NCI-H2081 treated with DMSO at 0.1 percent for 48 hours (cell line): Measurements from ENCODE around the gene RBP2.

Source experiments
- DNase-seq: peaks from one replicate; lab custom pipeline; 2025; lab: John Stamatoyannopoulos, UW

RBP2 gene

GRCh38 chr3:139481116-139481515 lies 4.8 kb upstream of the RBP2 start:
- DNase-seq, result no peak

- no peak for DNase-seq
These were observed 4.3 kb upstream of the RBP2 start for GRCh38 chr3:139480585-139480984.

DNA sequence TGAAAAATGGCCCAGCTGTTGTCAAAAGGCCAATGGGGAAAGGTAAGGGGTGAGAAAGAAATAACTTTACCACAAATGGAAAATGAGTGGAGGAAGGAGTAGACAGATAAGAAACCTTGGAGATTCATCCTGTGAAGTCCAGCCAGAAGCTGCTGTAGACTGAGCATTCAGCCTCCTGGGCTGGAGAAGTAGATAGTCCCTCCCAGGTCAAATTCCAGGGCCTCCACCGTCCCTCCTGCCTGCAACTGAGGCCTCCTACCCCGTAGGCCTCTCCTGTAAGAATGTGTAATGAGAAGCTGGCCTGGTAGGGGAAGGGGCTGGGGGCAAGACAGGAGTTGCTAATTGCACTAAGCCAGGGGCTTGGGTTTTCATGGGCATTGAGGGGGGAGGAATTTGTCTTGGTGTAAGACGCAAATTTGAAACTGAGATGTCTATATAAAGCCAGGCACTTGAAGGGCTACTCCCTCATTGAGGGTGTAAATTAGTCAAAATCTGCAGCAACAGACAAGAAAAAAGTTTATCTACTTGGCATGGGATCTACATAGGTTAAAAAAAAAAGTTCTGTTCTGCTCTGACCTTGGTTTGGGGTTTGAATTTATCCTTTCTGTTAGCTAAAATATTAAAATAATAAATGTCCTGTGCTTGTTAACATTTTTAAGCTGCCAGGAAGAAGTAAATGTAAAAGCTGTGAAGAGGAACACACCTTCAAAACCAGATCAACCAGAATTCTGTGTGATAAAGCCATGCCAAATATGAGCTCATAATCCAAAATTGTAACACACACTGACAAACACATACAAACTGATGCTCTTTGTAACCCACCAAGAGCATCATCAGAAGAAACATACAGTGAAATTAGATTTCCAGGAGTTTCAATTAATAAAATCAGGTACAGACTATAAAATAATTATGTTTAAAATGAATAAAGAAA lies 1.7 kb upstream of the RBP2 start:
- no peak for DNase-seq

DNA sequence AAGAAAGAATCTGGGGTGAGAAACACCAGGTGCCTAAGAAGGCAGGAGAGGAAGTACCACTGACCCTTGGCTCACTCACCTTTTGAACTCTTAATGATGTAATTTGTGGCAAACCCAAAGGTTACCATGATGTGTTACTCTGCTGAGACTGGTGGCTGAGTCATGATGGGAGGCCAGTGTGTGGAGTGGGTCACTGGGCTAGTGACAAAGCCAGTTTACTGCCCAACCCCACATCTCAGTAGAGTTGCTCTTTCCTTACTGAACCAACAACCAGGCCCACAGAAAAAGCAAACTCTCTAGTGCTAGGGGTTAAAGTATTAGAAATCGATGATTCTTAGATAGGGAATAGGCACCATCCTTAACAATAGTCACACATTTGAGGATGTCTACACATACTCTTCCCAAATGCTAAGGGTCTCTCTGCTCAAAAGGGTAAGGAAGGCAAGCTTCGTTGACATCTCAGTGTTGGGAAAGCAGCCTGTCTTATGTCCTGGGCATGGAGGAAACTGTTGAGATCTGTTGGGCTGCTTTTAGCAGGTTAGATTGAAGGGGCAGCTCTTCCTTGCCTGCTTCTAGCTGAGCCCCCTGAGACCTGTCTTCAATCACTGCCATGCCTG lies 3.1 kb downstream of the RBP2 start:
- DNase-seq, result no peak

- DNase-seq, result no peak
These were observed 3.8 kb downstream of the RBP2 start for GRCh38 chr3:139472380-139473010.

- no peak for DNase-seq
These were observed 6.1 kb downstream of the RBP2 start for GRCh38 chr3:139470199-139470598.

GRCh38 chr3:139468399-139468798 lies 7.9 kb downstream of the RBP2 start:
- DNase-seq, result peak; percentile 29

GRCh38 chr3:139466360-139466759 lies 10.0 kb downstream of the RBP2 start:
- DNase-seq, result no peak

DNA sequence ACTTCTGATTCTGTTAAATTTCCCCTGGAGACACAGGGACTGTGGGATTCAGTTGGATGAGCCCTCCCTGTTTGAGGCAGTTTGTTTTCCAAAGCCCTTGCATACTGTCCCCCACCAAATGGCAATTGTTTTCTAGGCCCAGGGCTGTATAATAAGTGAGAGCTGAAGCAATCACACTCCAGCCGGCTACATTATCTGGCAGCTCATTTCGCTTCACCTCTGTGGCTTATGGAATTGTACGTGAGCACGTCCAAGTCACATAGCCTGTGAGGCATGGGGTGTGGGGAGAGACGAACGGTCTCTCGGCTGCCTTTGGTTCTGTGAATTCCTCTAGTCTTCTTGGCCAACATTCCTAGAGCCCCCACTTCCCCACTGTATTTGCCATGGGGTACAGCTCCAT lies 10.7 kb downstream of the RBP2 start:
- DNase-seq, result no peak

- no peak for DNase-seq
These were observed 12.8 kb downstream of the RBP2 start for GRCh38 chr3:139463466-139463865.

DNA sequence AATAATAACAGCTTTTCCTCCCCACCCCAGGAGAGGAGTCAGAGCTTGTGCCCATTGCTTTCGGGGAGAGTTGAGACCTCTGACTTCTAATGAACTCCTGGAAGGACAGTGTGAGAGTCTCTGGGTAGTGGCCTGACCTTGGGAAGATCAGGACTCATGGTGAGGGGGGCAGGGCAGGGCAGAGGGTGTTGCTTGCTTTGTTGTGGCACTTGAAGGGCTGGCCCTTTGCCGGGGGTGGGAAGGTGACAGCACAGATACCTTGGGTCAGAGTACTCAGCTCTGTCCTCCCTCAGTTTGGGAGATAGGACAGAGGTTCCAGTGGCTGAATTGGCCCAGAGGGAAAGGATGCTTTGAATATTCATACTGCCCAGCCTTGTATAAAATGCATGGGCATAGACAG lies 15.8 kb downstream of the RBP2 start:
- no peak for DNase-seq

DNA sequence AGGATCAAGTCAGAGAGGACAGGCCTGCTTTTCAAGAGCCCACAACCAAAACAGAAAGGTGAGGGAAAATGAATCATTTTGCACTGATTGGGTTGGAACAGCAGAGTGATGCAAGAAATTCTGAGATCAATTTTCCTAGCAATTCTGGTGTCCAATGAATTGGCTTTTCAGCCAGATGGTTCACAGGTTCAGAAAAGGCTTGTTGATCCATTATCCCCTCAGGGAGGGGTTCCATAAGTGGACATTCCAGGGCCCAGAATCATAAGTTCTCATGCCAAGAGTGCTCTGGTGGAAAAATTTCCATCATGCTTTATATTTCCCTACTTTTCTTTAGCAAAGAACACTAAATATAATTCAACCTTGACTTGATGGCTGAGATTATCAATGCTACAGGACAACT lies 16.2 kb downstream of the RBP2 start:
- DNase-seq, result no peak

DNA sequence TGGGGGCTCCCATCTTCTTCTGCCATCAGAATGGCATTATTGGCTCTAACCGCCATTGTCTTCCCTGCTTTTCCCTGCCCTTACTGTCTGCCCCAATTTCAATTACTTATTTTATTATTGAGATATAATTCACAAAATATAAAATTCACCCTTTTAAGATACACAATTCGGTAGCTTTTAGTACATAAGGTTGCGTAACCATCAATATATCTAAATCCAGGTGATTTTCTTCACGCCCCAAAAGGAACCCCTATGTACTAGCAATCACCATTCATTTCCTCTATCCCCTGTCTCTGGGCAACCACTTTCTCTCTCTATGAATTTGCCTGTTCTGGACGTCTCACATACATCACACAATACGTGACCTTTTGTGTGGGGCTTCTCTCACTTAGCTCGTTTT lies 18.0 kb downstream of the RBP2 start:
- DNase-seq, result no peak

DNA sequence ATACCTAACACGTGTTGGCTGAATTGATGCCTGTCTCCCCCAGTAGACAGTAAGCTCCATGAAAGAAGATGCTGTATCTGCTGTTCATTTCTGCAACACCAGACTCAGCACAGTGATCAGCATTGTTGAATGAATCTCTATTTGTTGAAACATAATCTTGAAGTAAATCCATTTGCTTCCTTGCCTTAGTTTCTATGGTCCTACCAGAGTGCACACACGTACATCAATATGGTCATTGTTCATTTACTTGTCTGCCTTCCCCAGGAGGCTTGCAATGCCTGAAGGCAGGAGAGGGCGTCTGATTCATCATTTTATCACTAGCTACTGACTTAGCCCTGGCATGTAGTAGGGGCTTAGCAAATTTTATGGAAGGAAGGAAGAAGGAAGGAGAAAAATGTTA lies 19.2 kb downstream of the RBP2 start:
- no peak for DNase-seq

- no peak for DNase-seq
These were observed 19.9 kb downstream of the RBP2 start for GRCh38 chr3:139456386-139456785.

GRCh38 chr3:139455855-139456254 lies 20.5 kb downstream of the RBP2 start:
- peak; percentile 29 for DNase-seq

GRCh38 chr3:139455206-139455605 lies 21.1 kb downstream of the RBP2 start:
- DNase-seq, result no peak

DNA sequence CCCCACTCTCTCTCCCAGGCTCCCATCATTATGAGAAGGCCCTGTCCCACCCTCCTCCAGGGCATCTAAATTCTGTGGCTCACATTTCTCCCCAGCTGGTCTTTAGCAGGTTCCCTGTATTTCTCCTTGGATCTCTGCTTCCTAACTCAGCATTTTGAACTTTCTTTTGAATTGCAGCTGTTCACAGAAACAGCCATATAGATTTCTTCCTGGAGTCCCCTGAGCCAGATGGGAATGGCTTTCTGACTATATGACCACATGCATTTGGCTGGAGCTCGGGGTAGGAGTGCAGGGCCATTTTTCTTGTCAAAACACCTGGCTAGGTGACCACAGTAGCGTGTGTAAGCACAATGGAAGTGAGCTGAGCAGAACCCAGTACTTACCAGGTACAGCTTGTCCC lies 22.0 kb downstream of the RBP2 start:
- DNase-seq, result no peak

GRCh38 chr3:139450159-139450558 lies 26.2 kb downstream of the RBP2 start:
- no peak for DNase-seq

DNA sequence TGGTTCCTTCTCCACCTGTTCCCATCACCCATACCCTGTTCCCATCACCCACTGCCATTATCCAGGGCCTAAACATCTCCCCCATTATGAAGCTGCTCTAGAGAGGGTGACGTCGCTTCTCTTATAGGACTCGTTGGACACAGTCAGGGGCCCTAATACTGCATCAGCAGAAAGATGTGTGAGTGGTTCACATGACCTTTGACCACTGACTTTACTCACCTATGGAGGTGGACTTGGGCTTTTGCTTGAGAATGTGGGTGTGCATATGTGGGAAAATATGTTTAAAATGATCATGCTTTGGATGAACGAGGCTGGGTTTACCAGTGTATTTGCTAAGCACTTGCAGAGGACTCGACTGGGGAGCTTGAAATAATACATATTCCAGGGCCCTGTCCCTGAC lies 26.8 kb downstream of the RBP2 start:
- DNase-seq, result no peak

DNA sequence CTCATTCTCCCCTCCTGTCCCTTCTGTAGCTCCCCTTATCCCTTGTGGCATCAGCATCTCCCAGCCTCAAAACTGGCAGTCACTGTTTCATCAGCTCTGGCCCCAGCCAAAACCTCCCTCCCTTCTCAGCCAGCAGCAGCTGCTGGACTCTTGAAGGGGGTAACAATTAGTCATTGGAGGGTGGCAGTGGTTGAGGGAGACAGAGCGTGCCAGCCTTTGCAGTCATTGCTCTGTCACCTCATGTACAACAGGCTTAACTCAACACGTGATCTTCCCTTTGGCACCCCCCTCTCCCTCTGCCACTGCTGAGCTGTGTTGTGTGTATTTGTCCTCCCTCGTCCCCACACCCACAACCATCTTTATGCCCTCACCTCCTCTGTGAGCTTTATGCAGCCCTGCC lies 28.2 kb downstream of the RBP2 start:
- DNase-seq, result no peak

- no peak for DNase-seq
These were observed 28.8 kb downstream of the RBP2 start for GRCh38 chr3:139447486-139447885.

DNA sequence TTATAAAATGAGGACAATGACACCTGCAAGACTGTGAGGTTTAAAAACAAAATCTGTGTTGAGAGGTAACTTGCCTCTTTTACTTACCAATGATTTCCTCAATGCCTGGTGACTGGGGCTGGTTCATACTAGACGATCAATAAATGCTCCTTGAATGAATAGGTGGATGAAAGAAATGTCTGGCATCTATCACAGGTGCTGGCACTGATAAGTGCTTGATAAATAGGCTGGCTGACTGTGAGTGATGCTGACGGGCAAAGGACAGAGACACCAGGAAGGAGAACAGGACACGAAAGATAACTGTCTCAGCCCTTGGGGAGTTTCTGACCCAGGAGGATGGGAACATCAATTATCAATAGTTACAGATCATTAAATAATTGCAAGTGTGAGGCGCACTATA lies 31.9 kb downstream of the RBP2 start:
- DNase-seq, result no peak
